ENCODE data around the gene TSSC4. TPM values are rescaled to one million over a fixed set of nuclear protein-coding genes. Genes with fewer than 3 reads are reported as not detected.

TSSC4 gene
- total and polyA plus RNA-seq, 5 donors from 2014 or later: 59.6 to 97.4 (median 69.8) TPM

- Histone ChIP-seq H3K27me3 (ENCODE audit: control insufficient read depth, insufficient read depth, low read length) (no peaks in the 10 kb centered on the region), H3K4me1 (ENCODE audit: control insufficient read depth, insufficient read depth, low read length, poor library complexity, severe bottlenecking) (peaks cover 21% of the 10 kb centered on the region), H3K4me3 (ENCODE audit: low read depth, low read length) (peak overlapping the region; percentile 84), H3K27ac (ENCODE audit: insufficient read depth, low read length, poor library complexity, severe bottlenecking) (peak overlapping the region; percentile 97), H3K36me3 (ENCODE audit: control insufficient read depth, insufficient read depth, low read length) (peaks cover 21% of the 10 kb centered on the region), H3K9me3 (ENCODE audit: control insufficient read depth in 2 of 2, low read length in 2 of 2) (no peaks in the 10 kb centered on the region)
- H3K4me3 Mint-ChIP-seq: peak overlapping the region; percentile 91 to 97 (median 94)
- no peaks in the 10 kb centered on the region for H3K27me3 Mint-ChIP-seq
- ATAC-seq (ENCODE audit: low read depth in 2 of 2) (no peak), DNase-seq (no peak)
- peaks cover 0 to 26% (median 9%) of the 10 kb centered on the region in 4 donors for H3K4me1 Mint-ChIP-seq
- H3K9me3 Mint-ChIP-seq: no peaks in the 10 kb centered on the region
- H3K36me3 Mint-ChIP-seq: peaks cover 3% of the 10 kb centered on the region
- peak overlapping the region; percentile 47 to 79 (median 71) for H3K27ac Mint-ChIP-seq
Measured at GRCh38 chr11:2401436-2401984, 960 bp downstream of the TSSC4 start.

GRCh38 chr11:2402106-2402505, 1.6 kb downstream of the TSSC4 start:
- H3K4me3 Mint-ChIP-seq: peak overlapping the region; percentile 91 to 97 (median 94)
- no peaks in the 10 kb centered on the region for H3K9me3 ChIP-seq (ENCODE audit: control insufficient read depth in 2 of 2, low read length in 2 of 2)
- peaks cover 0 to 26% (median 9%) of the 10 kb centered on the region in 4 donors for H3K4me1 Mint-ChIP-seq
- no peaks in the 10 kb centered on the region for H3K27me3 Mint-ChIP-seq
- H3K36me3 Mint-ChIP-seq: peaks cover 1% of the 10 kb centered on the region
- H3K9me3 Mint-ChIP-seq: no peaks in the 10 kb centered on the region
- peaks cover 21% of the 10 kb centered on the region for H3K4me1 ChIP-seq (ENCODE audit: control insufficient read depth, insufficient read depth, low read length, poor library complexity, severe bottlenecking)
- no peaks in the 10 kb centered on the region for H3K27me3 ChIP-seq (ENCODE audit: control insufficient read depth, insufficient read depth, low read length)
- DNase-seq (no peak), ATAC-seq (ENCODE audit: low read depth in 2 of 2) (no peak)
- H3K4me3 ChIP-seq (ENCODE audit: low read depth, low read length): no peak overlapping the region
- peak overlapping the region in 2 of 3 donors; percentile 26 to 71 for H3K27ac Mint-ChIP-seq
- peaks cover 21% of the 10 kb centered on the region for H3K36me3 ChIP-seq (ENCODE audit: control insufficient read depth, insufficient read depth, low read length)
- H3K27ac ChIP-seq (ENCODE audit: insufficient read depth, low read length, poor library complexity, severe bottlenecking): no peak overlapping the region

GRCh38 chr11:2402890-2403645, 2.5 kb downstream of the TSSC4 start:
- ATAC-seq (ENCODE audit: low read depth in 2 of 2) (no peak), DNase-seq (no peak)
- no peaks in the 10 kb centered on the region for H3K27me3 Mint-ChIP-seq
- H3K4me1 Mint-ChIP-seq: peaks cover 0 to 26% (median 7%) of the 10 kb centered on the region in 4 donors
- Histone ChIP-seq H3K9me3 (ENCODE audit: control insufficient read depth in 2 of 2, low read length in 2 of 2) (no peaks in the 10 kb centered on the region), H3K4me3 (ENCODE audit: low read depth, low read length) (no peak overlapping the region), H3K4me1 (ENCODE audit: control insufficient read depth, insufficient read depth, low read length, poor library complexity, severe bottlenecking) (peaks cover 21% of the 10 kb centered on the region), H3K27me3 (ENCODE audit: control insufficient read depth, insufficient read depth, low read length) (no peaks in the 10 kb centered on the region), H3K27ac (ENCODE audit: insufficient read depth, low read length, poor library complexity, severe bottlenecking) (no peak overlapping the region), H3K36me3 (ENCODE audit: control insufficient read depth, insufficient read depth, low read length) (peaks cover 21% of the 10 kb centered on the region)
- H3K27ac Mint-ChIP-seq: no peak overlapping the region
- H3K4me3 Mint-ChIP-seq: peak overlapping the region; percentile 27 to 91 (median 64)
- H3K9me3 Mint-ChIP-seq: no peaks in the 10 kb centered on the region
- H3K36me3 Mint-ChIP-seq: no peaks in the 10 kb centered on the region

GRCh38 chr11:2404735-2405196, 4.2 kb downstream of the TSSC4 start:
- no peaks in the 10 kb centered on the region for H3K27me3 Mint-ChIP-seq
- H3K27ac Mint-ChIP-seq: peak overlapping the region in 1 of 3 donors; percentile 38
- no peak overlapping the region for H3K4me3 ChIP-seq (ENCODE audit: low read depth, low read length)
- no peak overlapping the region for H3K4me3 Mint-ChIP-seq
- peaks cover 14% of the 10 kb centered on the region for H3K4me1 ChIP-seq (ENCODE audit: control insufficient read depth, insufficient read depth, low read length, poor library complexity, severe bottlenecking)
- no peaks in the 10 kb centered on the region for H3K36me3 Mint-ChIP-seq
- no peak overlapping the region for H3K27ac ChIP-seq (ENCODE audit: insufficient read depth, low read length, poor library complexity, severe bottlenecking)
- no peak for ATAC-seq (ENCODE audit: low read depth in 2 of 2)
- peaks cover 0 to 23% (median 5%) of the 10 kb centered on the region in 4 donors for H3K4me1 Mint-ChIP-seq
- no peaks in the 10 kb centered on the region for H3K9me3 Mint-ChIP-seq
- no peak for DNase-seq
- no peaks in the 10 kb centered on the region for H3K27me3 ChIP-seq (ENCODE audit: control insufficient read depth, insufficient read depth, low read length)
- peaks cover 21% of the 10 kb centered on the region for H3K36me3 ChIP-seq (ENCODE audit: control insufficient read depth, insufficient read depth, low read length)
- H3K9me3 ChIP-seq (ENCODE audit: control insufficient read depth in 2 of 2, low read length in 2 of 2): no peaks in the 10 kb centered on the region

- no peaks in the 10 kb centered on the region for H3K27me3 ChIP-seq (ENCODE audit: control insufficient read depth, insufficient read depth, low read length)
- no peaks in the 10 kb centered on the region for H3K27me3 Mint-ChIP-seq
- no peaks in the 10 kb centered on the region for H3K9me3 Mint-ChIP-seq
- no peaks in the 10 kb centered on the region for H3K9me3 ChIP-seq (ENCODE audit: control insufficient read depth in 2 of 2, low read length in 2 of 2)
- peaks cover 0 to 12% (median 0%) of the 10 kb centered on the region in 4 donors for H3K4me1 Mint-ChIP-seq
- DNase-seq: no peak
- peak overlapping the region in 1 of 4 donors; percentile 82 for H3K4me3 Mint-ChIP-seq
- no peak overlapping the region for H3K4me3 ChIP-seq (ENCODE audit: low read depth, low read length)
- H3K27ac Mint-ChIP-seq: no peak overlapping the region
- peaks cover 21% of the 10 kb centered on the region for H3K36me3 ChIP-seq (ENCODE audit: control insufficient read depth, insufficient read depth, low read length)
- H3K4me1 ChIP-seq (ENCODE audit: control insufficient read depth, insufficient read depth, low read length, poor library complexity, severe bottlenecking): peaks cover 7% of the 10 kb centered on the region
- H3K27ac ChIP-seq (ENCODE audit: insufficient read depth, low read length, poor library complexity, severe bottlenecking): no peak overlapping the region
- ATAC-seq (ENCODE audit: low read depth in 2 of 2): no peak
- H3K36me3 Mint-ChIP-seq: no peaks in the 10 kb centered on the region
Measured at GRCh38 chr11:2406451-2406850, 5.9 kb downstream of the TSSC4 start.

GRCh38 chr11:2406878-2407410, 6.4 kb downstream of the TSSC4 start:
- Mint-ChIP-seq H3K4me1 (peaks cover 0 to 7% (median 0%) of the 10 kb centered on the region in 4 donors), H3K27ac (no peak overlapping the region), H3K4me3 (peak overlapping the region in 1 of 4 donors; percentile 38), H3K36me3 (no peaks in the 10 kb centered on the region), H3K27me3 (no peaks in the 10 kb centered on the region), H3K9me3 (no peaks in the 10 kb centered on the region)
- H3K4me3 ChIP-seq (ENCODE audit: low read depth, low read length): no peak overlapping the region
- no peaks in the 10 kb centered on the region for H3K9me3 ChIP-seq (ENCODE audit: control insufficient read depth in 2 of 2, low read length in 2 of 2)
- ATAC-seq (ENCODE audit: low read depth in 2 of 2) (no peak), DNase-seq (no peak)
- H3K27ac ChIP-seq (ENCODE audit: insufficient read depth, low read length, poor library complexity, severe bottlenecking): no peak overlapping the region
- peaks cover 21% of the 10 kb centered on the region for H3K36me3 ChIP-seq (ENCODE audit: control insufficient read depth, insufficient read depth, low read length)
- peaks cover 2% of the 10 kb centered on the region for H3K4me1 ChIP-seq (ENCODE audit: control insufficient read depth, insufficient read depth, low read length, poor library complexity, severe bottlenecking)
- H3K27me3 ChIP-seq (ENCODE audit: control insufficient read depth, insufficient read depth, low read length): no peaks in the 10 kb centered on the region

GRCh38 chr11:2408671-2409070, 8.1 kb downstream of the TSSC4 start:
- H3K27ac Mint-ChIP-seq: no peak overlapping the region
- no peaks in the 10 kb centered on the region for H3K9me3 Mint-ChIP-seq
- no peak for ATAC-seq (ENCODE audit: low read depth in 2 of 2)
- no peaks in the 10 kb centered on the region for H3K27me3 ChIP-seq (ENCODE audit: control insufficient read depth, insufficient read depth, low read length)
- no peak overlapping the region for H3K4me3 ChIP-seq (ENCODE audit: low read depth, low read length)
- H3K36me3 ChIP-seq (ENCODE audit: control insufficient read depth, insufficient read depth, low read length): peaks cover 5% of the 10 kb centered on the region
- DNase-seq: no peak
- no peaks in the 10 kb centered on the region for H3K4me1 Mint-ChIP-seq
- no peaks in the 10 kb centered on the region for H3K27me3 Mint-ChIP-seq
- no peak overlapping the region for H3K27ac ChIP-seq (ENCODE audit: insufficient read depth, low read length, poor library complexity, severe bottlenecking)
- no peaks in the 10 kb centered on the region for H3K9me3 ChIP-seq (ENCODE audit: control insufficient read depth in 2 of 2, low read length in 2 of 2)
- no peaks in the 10 kb centered on the region for H3K36me3 Mint-ChIP-seq
- no peak overlapping the region for H3K4me3 Mint-ChIP-seq
- no peaks in the 10 kb centered on the region for H3K4me1 ChIP-seq (ENCODE audit: control insufficient read depth, insufficient read depth, low read length, poor library complexity, severe bottlenecking)

Measured in CD4-positive, CD25-positive, alpha-beta regulatory T cell (primary cell).